ENCODE measurements around the gene TIMM22. TPM values are rescaled to one million over a fixed set of nuclear protein-coding genes. Genes with fewer than 3 reads are reported as not detected.

TIMM22 gene
- total RNA-seq, 1 experiment from 2014 or later = 23.2 TPM

GRCh38 chr17:1000597-1001461 lies 3.9 kb downstream of the TIMM22 start:
- H3K27me3 ChIP-seq (replicated peaks) = no peaks in the 10 kb centered on the region
- peaks cover 74% of the 10 kb centered on the region for H3K36me3 ChIP-seq
- no peak overlapping the region for H3K4me3 ChIP-seq
- H3K4me1 ChIP-seq (replicated peaks) = peaks cover 43% of the 10 kb centered on the region
- H3K9me3 ChIP-seq (replicated peaks) = no peaks in the 10 kb centered on the region
- peak overlapping the region; percentile 39; the same call in 1 of the 2 replicates for H3K27ac ChIP-seq
- peak in 1 of 2 experiments; percentile 72 for DNase-seq (ENCODE audit: low read depth in 1 of 2, low spot score in 2 of 2)

- H3K9me3 ChIP-seq (replicated peaks) = no peaks in the 10 kb centered on the region
- peak in 1 of 2 experiments; percentile 87 for DNase-seq (ENCODE audit: low read depth in 1 of 2, low spot score in 2 of 2)
- H3K27me3 ChIP-seq (replicated peaks) = no peaks in the 10 kb centered on the region
- no peak overlapping the region for H3K4me3 ChIP-seq
- H3K36me3 ChIP-seq = peaks cover 78% of the 10 kb centered on the region
- peak overlapping the region; percentile 39; the same call in 1 of the 2 replicates for H3K27ac ChIP-seq
- H3K4me1 ChIP-seq (replicated peaks) = peaks cover 40% of the 10 kb centered on the region
These were observed 4.9 kb downstream of the TIMM22 start for GRCh38 chr17:1001640-1002411.

GRCh38 chr17:1002412-1002753 lies 5.5 kb downstream of the TIMM22 start:
- DNase-seq (ENCODE audit: low read depth in 1 of 2, low spot score in 2 of 2) = no peak
- no peak overlapping the region for H3K4me3 ChIP-seq
- H3K27me3 ChIP-seq (replicated peaks) = no peaks in the 10 kb centered on the region
- H3K4me1 ChIP-seq (replicated peaks) = peaks cover 40% of the 10 kb centered on the region
- peaks cover 77% of the 10 kb centered on the region for H3K36me3 ChIP-seq
- no peaks in the 10 kb centered on the region for H3K9me3 ChIP-seq (replicated peaks)
- H3K27ac ChIP-seq = no peak overlapping the region

- Histone ChIP-seq H3K4me3 (no peak overlapping the region), H3K27ac (no peak overlapping the region), H3K4me1 (replicated peaks) (peaks cover 37% of the 10 kb centered on the region), H3K9me3 (replicated peaks) (no peaks in the 10 kb centered on the region), H3K36me3 (peaks cover 83% of the 10 kb centered on the region), H3K27me3 (replicated peaks) (no peaks in the 10 kb centered on the region)
- DNase-seq (ENCODE audit: low read depth in 1 of 2, low spot score in 2 of 2) = peak in 1 of 2 experiments; percentile 34
These were observed 6.0 kb downstream of the TIMM22 start for GRCh38 chr17:1002771-1003555.

DNA sequence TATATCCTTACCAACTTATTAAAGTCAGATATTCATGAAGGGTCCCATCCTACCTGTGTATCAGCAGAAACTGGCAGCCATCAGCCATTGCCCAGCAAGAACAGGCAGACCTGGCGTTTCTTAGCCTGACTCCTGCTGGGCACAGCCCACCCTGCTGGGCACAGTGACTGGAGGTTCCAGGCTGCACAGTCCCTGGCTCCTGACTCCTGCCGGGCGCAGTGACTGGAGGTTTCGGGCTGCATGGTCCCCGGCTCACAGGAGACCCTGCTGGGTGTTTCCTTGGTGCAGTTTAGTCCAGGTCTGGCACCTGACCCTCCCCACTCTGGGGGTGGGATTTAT lies 6.7 kb downstream of the TIMM22 start:
- Histone ChIP-seq H3K27ac (no peak overlapping the region), H3K4me1 (replicated peaks) (peaks cover 34% of the 10 kb centered on the region)

GRCh38 chr17:1003972-1004768 lies 7.2 kb downstream of the TIMM22 start:
- Histone ChIP-seq H3K4me1 (replicated peaks) (peaks cover 34% of the 10 kb centered on the region), H3K27ac (no peak overlapping the region)

More for the DNA sequence above, 6.7 kb downstream of the TIMM22 start:
- H3K4me3 ChIP-seq = no peak overlapping the region
- no peaks in the 10 kb centered on the region for H3K9me3 ChIP-seq (replicated peaks)
- peaks cover 80% of the 10 kb centered on the region for H3K36me3 ChIP-seq
- no peaks in the 10 kb centered on the region for H3K27me3 ChIP-seq (replicated peaks)
- no peak for DNase-seq (ENCODE audit: low read depth in 1 of 2, low spot score in 2 of 2)

GRCh38 chr17:1004769-1005295 lies 7.9 kb downstream of the TIMM22 start:
- peaks cover 73% of the 10 kb centered on the region for H3K36me3 ChIP-seq
- DNase-seq (ENCODE audit: low read depth in 1 of 2, low spot score in 2 of 2) = no peak
- no peaks in the 10 kb centered on the region for H3K27me3 ChIP-seq (replicated peaks)
- H3K4me3 ChIP-seq = no peak overlapping the region
- H3K9me3 ChIP-seq (replicated peaks) = no peaks in the 10 kb centered on the region
- peaks cover 34% of the 10 kb centered on the region for H3K4me1 ChIP-seq (replicated peaks)
- H3K27ac ChIP-seq = no peak overlapping the region

More at GRCh38 chr17:1003972-1004768, 7.2 kb downstream of the TIMM22 start:
- H3K36me3 ChIP-seq = peaks cover 75% of the 10 kb centered on the region
- H3K27me3 ChIP-seq (replicated peaks) = no peaks in the 10 kb centered on the region
- no peaks in the 10 kb centered on the region for H3K9me3 ChIP-seq (replicated peaks)
- H3K4me3 ChIP-seq = no peak overlapping the region
- DNase-seq (ENCODE audit: low read depth in 1 of 2, low spot score in 2 of 2) = no peak

DNA sequence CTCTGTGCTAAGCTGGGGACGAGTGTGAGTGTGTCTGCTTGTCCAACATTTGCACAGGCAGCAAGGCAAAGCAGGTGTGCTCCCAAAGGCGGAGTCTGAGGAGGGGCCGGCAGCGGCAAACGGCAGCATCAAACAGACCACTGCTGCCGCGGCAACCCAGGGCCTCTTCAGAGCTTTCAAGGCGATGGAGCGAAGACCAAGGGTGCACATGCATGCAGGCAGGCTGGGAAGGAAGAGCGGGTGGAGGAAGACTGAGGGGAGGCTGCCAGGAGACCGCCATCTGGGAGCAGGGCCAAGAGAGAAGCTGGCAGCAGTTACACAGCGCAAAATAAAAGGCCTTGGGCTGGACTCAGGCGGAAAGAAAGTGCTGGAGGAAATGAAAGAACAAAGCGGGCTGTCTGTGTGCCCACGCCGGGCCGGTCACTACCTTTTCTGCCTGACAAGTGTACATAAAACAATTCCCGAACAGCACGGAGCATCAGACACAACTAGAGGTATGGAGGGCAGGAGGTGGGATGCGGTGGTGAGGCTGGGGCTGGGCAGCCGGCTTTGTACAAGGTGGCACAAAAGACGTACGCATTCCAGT lies 8.5 kb downstream of the TIMM22 start:
- Histone ChIP-seq H3K4me3 (no peak overlapping the region), H3K9me3 (replicated peaks) (no peaks in the 10 kb centered on the region), H3K36me3 (peaks cover 74% of the 10 kb centered on the region), H3K27ac (no peak overlapping the region), H3K27me3 (replicated peaks) (no peaks in the 10 kb centered on the region), H3K4me1 (replicated peaks) (peaks cover 32% of the 10 kb centered on the region)
- DNase-seq (ENCODE audit: low read depth in 1 of 2, low spot score in 2 of 2) = no peak

GRCh38 chr17:1006054-1006453 lies 9.1 kb downstream of the TIMM22 start:
- H3K4me3 ChIP-seq = no peak overlapping the region
- no peaks in the 10 kb centered on the region for H3K27me3 ChIP-seq (replicated peaks)
- H3K9me3 ChIP-seq (replicated peaks) = no peaks in the 10 kb centered on the region
- no peak for DNase-seq (ENCODE audit: low read depth in 1 of 2, low spot score in 2 of 2)
- H3K36me3 ChIP-seq = peaks cover 68% of the 10 kb centered on the region
- H3K4me1 ChIP-seq (replicated peaks) = peaks cover 26% of the 10 kb centered on the region
- no peak overlapping the region for H3K27ac ChIP-seq

DNA sequence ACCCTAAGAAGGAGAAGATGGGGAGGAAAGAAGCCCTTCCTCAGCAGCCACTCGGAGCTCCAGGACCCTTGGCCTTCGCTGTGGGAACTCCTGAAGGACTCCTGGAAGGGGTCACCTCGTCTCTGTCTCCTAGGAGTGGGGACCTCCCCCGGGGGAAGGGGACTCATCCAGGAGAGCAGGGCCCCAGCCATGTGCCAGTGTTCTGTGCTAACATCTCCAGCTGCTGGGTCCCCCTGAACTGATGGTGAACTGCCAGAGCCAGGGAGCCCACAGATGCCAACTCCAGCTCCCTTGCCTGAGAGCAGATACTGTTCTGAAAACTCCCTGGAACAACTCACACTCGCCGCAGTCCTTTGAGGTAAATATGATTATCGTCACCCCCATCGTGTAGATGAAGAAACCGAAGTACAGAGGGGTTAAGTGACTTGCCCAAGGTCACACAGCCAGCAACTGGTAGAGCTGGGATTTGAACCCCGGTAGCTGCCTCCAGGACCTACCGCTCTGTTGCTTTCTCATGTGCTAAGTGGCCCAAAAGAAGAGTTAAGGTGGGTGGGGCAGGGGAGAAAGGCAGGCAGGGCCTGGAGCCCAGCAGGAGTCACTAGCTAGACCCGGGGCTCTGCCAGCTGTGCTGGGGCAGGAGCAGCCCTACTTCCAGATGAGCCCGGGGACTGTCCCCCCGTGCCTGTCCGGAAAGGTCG lies 10.5 kb downstream of the TIMM22 start:
- no peak overlapping the region for H3K4me3 ChIP-seq
- H3K9me3 ChIP-seq (replicated peaks) = no peaks in the 10 kb centered on the region
- DNase-seq (ENCODE audit: low read depth in 1 of 2, low spot score in 2 of 2) = no peak
- H3K36me3 ChIP-seq = peaks cover 56% of the 10 kb centered on the region
- H3K27me3 ChIP-seq (replicated peaks) = no peaks in the 10 kb centered on the region
- peaks cover 12% of the 10 kb centered on the region for H3K4me1 ChIP-seq (replicated peaks)
- H3K27ac ChIP-seq = no peak overlapping the region

- Histone ChIP-seq H3K4me1 (replicated peaks) (peaks cover 4% of the 10 kb centered on the region), H3K4me3 (no peak overlapping the region), H3K9me3 (replicated peaks) (no peaks in the 10 kb centered on the region), H3K27me3 (replicated peaks) (no peaks in the 10 kb centered on the region), H3K36me3 (peaks cover 49% of the 10 kb centered on the region), H3K27ac (no peak overlapping the region)
- no peak for DNase-seq (ENCODE audit: low read depth in 1 of 2, low spot score in 2 of 2)
These were observed 11.3 kb downstream of the TIMM22 start for GRCh38 chr17:1008008-1008761.

Measured in SJSA1 (cell line).